Endothelial cell of umbilical vein (primary cell): ENCODE measurements around the gene C1orf167. TPM values are rescaled to one million over a fixed set of nuclear protein-coding genes. Genes with fewer than 3 reads are reported as not detected.

Experiments used
- BruUV-seq: library from RNA; stranded (reverse); fragments of 400-500 nt; replicated peaks from 2 replicates; lab custom pipeline; 2021; lab: Mats Ljungman, UMichigan
- CTCF ChIA-PET: fragments of 300-600, 350-600 bp; sonication (Branson Sonifier 250); formaldehyde crosslinking; loops from one replicate; lab custom pipeline; 2021; ENCODE audit warnings: antibody characterized with exemption, inconsistent platforms; lab: Charles Lee
- POLR2A ChIA-PET: fragments of 300-600, 350-600 bp; sonication (Branson Sonifier 250); formaldehyde crosslinking; loops from one replicate; lab custom pipeline; 2021; ENCODE audit warnings: antibody characterized with exemption, inconsistent platforms; lab: Charles Lee
- DNase-seq: peaks from one replicate; pipeline ENCODE4 v3.0.0-alpha.2; 2011; ENCODE audit warnings: low read depth, low spot score
- FAIRE-seq: peaks from 2 replicates; lab custom pipeline; 2011; peaks lifted over from hg19 to GRCh38; lab: Jason Lieb, UNC
- H2AFZ ChIP-seq: 2 replicates; pipeline ENCODE4 v1.6.0; 2012; ENCODE audit warnings: low read depth, low read length, control low read depth, inconsistent platforms
- H3K27ac ChIP-seq: 2 replicates; pipeline ENCODE4 v1.5.1; 2011; ENCODE audit warnings: low read depth, mild to moderate bottlenecking, control low read depth, low read length, moderate library complexity; ENCODE audit not compliant: insufficient read depth
- H3K27me3 ChIP-seq, 2 experiments: 2 replicates each; pipeline versions ENCODE4 v1.6.0 to v1.6.1; 2011; ENCODE audit warnings: low read length in 2 of 2, mixed read lengths in 1 of 2; ENCODE audit not compliant: control insufficient read depth in 2 of 2, insufficient read depth in 2 of 2
- H3K36me3 ChIP-seq, 2 experiments: 2 replicates in 1 of 2; 3 replicates in 1 of 2; pipeline ENCODE4 v1.5.1; 2011; ENCODE audit warnings: low read length in 2 of 2, mild to moderate bottlenecking in 1 of 2, moderate library complexity in 1 of 2; ENCODE audit not compliant: control insufficient read depth in 2 of 2, insufficient read depth in 2 of 2; ENCODE audit errors: extremely low read depth in 1 of 2
- H3K4me1 ChIP-seq: 3 replicates; pipeline ENCODE4 v1.5.1; 2011; ENCODE audit warnings: mild to moderate bottlenecking, low read length; ENCODE audit not compliant: control insufficient read depth, insufficient read depth; ENCODE audit errors: extremely low read depth
- H3K4me2 ChIP-seq: 2 replicates; pipeline ENCODE4 v1.6.1; 2011; ENCODE audit warnings: low read length, control low read depth, mixed read lengths; ENCODE audit not compliant: insufficient read depth
- H3K4me3 ChIP-seq, 3 experiments: fragments of 200-600 bp in 1 of 3; sonication (generic), shearing (Covaris generic) in 1 of 3; replicated peaks in 1 of 3; 2 replicates each; pipeline ENCODE4 v1.5.1; 2011 to 2016; ENCODE audit warnings: control low read depth in 3 of 3, low read length in 3 of 3, mild to moderate bottlenecking in 2 of 3, inconsistent platforms in 1 of 3, low read depth in 1 of 3, moderate library complexity in 1 of 3; ENCODE audit not compliant: insufficient read depth in 1 of 3
- H3K79me2 ChIP-seq: 2 replicates; pipeline ENCODE4 v1.6.0; 2012; ENCODE audit warnings: low read length, inconsistent platforms; ENCODE audit not compliant: control insufficient read depth, insufficient read depth
- H3K9ac ChIP-seq: replicated peaks from 2 replicates; pipeline ENCODE3; 2011; ENCODE audit warnings: low read length, control low read depth; ENCODE audit not compliant: insufficient read depth; ENCODE audit errors: extremely low read depth
- H3K9me1 ChIP-seq: replicated peaks from 3 replicates; pipeline ENCODE4 v1.6.0; 2011; ENCODE audit warnings: mild to moderate bottlenecking, low read length; ENCODE audit not compliant: control insufficient read depth, insufficient read depth; ENCODE audit errors: extremely low read depth
- H3K9me3 ChIP-seq: replicated peaks from 2 replicates; pipeline ENCODE4 v1.5.1; 2012; ENCODE audit warnings: low read length, inconsistent platforms; ENCODE audit not compliant: control insufficient read depth, insufficient read depth
- H4K20me1 ChIP-seq: replicated peaks from 2 replicates; pipeline ENCODE3; 2011; ENCODE audit warnings: mild to moderate bottlenecking, low read length; ENCODE audit not compliant: control insufficient read depth, insufficient read depth; ENCODE audit errors: extremely low read depth
- CTCF ChIP-seq, 2 donors: IDR thresholded peaks; 1 replicate in 1 of 2; 2 replicates in 1 of 2; pipeline ENCODE4 v1.5.1; 2011; ENCODE audit warnings: low read length in 2 of 2, mild to moderate bottlenecking in 2 of 2, moderate library complexity in 2 of 2, control low read depth in 1 of 2, inconsistent platforms in 1 of 2, low read depth in 1 of 2; ENCODE audit not compliant: insufficient read depth in 1 of 2; ENCODE audit errors: extremely low read depth in 1 of 2
- EZH2 ChIP-seq: IDR thresholded peaks from 2 replicates; pipeline ENCODE4 v1.6.1; 2012; ENCODE audit warnings: borderline replicate concordance, low read depth, mild to moderate bottlenecking, moderate library complexity, low read length, inconsistent platforms; ENCODE audit not compliant: severe bottlenecking
- FOS ChIP-seq: IDR thresholded peaks from 2 replicates; pipeline ENCODE4 v1.6.1; 2011; ENCODE audit warnings: mild to moderate bottlenecking, low read length, moderate library complexity, borderline replicate concordance; ENCODE audit not compliant: insufficient read depth
- GATA2 ChIP-seq: IDR thresholded peaks from 2 replicates; pipeline ENCODE4 v1.7.0; 2011; ENCODE audit warnings: low read depth, mild to moderate bottlenecking, moderate library complexity, mixed read lengths, low read length; ENCODE audit not compliant: insufficient read length, insufficient read depth
- JUN ChIP-seq: IDR thresholded peaks from 2 replicates; pipeline ENCODE4 v1.6.1; 2011; ENCODE audit warnings: borderline replicate concordance, low read depth; ENCODE audit not compliant: insufficient read length, insufficient read depth
- MYC ChIP-seq: IDR thresholded peaks from one replicate; pipeline ENCODE4 v1.6.1; 2011; ENCODE audit warnings: mild to moderate bottlenecking, low read depth, low read length
- POLR2A ChIP-seq: IDR thresholded peaks from 2 replicates; pipeline ENCODE4 v1.6.1; 2012; ENCODE audit warnings: low read depth, mild to moderate bottlenecking, control low read depth, low read length
- POLR2AphosphoS5 ChIP-seq: IDR thresholded peaks from 2 replicates; pipeline ENCODE4 v1.6.1; 2012; ENCODE audit warnings: low read depth, mild to moderate bottlenecking, control low read depth, low read length, moderate library complexity; ENCODE audit not compliant: insufficient read depth
- dilution Hi-C: fragments of 300-500 bp; cut with MboI; formaldehyde crosslinking; loops from one replicate; pipeline ENCODE4 v1.15.0; 2019; ENCODE audit warnings: low sequenced_read_pairs; ENCODE audit not compliant: extremely low pct_ligation_motif_present
- intact Hi-C: fragments of 100-400 bp; cut with micrococcal nuclease; formaldehyde crosslinking; loops from one replicate; pipeline ENCODE4 v1.10.0; 2022
- polyA plus RNA-seq, 4 experiments: library from polyadenylated mRNA; depleted of rRNA in 3 of 4; stranded (reverse) in 3 of 4; unstranded in 1 of 4; fragments of >200 nt; gene quantifications; 2 replicates each; pipeline versions ENCODE4 v1.2.1 to v1.2.3, GENCODE V29; 2011 to 2012; ENCODE audit warnings: missing spikeins in 1 of 4
- total RNA-seq: library from RNA; stranded (reverse); gene quantifications from 2 replicates; pipeline ENCODE4 v1.2.3, GENCODE V29; 2021
- TF ChIP-seq, protein P1 (sequence below): IDR thresholded peaks from 2 replicates; pipeline ENCODE4 v1.6.1; 2011; ENCODE audit not compliant: insufficient read depth, insufficient read length

The C1orf167 gene
- total and polyA plus RNA-seq, 2 donors (not counting 3 experiments of a cell fraction or from before 2014, with no cell fraction given) = not detected

- Histone ChIP-seq H2AFZ (peak within 1 kb of the TSS; percentile 67), H3K27me3 (no peaks in the 10 kb centered on the region), H3K36me3 (peaks cover 9 to 11% of the 10 kb centered on the region in 2 experiments), H4K20me1 (no peaks in the 10 kb centered on the region), H3K27ac (peak within 1 kb of the TSS; percentile 85), H3K9me1 (no peaks in the 10 kb centered on the region), H3K9me3 (no peaks in the 10 kb centered on the region), H3K4me1 (peaks cover 51% of the 10 kb centered on the region), H3K4me2 (peak within 1 kb of the TSS; percentile 100), H3K79me2 (peaks cover 42% of the 10 kb centered on the region), H3K9ac (peak within 1 kb of the TSS; percentile 90), H3K4me3 (peak within 1 kb of the TSS; percentile 75 to 97 (median 93))
- BruUV-seq = TSS peak; percentile 48
- peak; percentile 97 for FAIRE-seq
- POLR2A ChIA-PET = interaction anchor here (0.6 to 2.0 kb wide), 6 partner anchors 8 to 580 kb away, joined by 3 to 12 read pairs (median 8); no protein-coding TSS in a partner anchor
- peak; percentile 100 for DNase-seq
- intact Hi-C loops = loop anchor here (1.0 to 10.0 kb wide), 4 partner anchors 8 to 531 kb away; partner anchors contain the start of gene UBIAD1
- TF ChIP-seq MYC (peak; percentile 50), GATA2 (no peak), CTCF (IDR thresholded peaks at IDR 0.05; ENCODE audit: extremely low read depth in 1 of 2, insufficient read depth in 1 of 2, low read depth in 1 of 2, low read length in 2 of 2) (no peak), POLR2AphosphoS5 (peak; percentile 74), EZH2 (no peak), POLR2A (peak; percentile 58), FOS (peak; percentile 69), JUN (peak; percentile 17)
- TF ChIP-seq, protein P1, sequence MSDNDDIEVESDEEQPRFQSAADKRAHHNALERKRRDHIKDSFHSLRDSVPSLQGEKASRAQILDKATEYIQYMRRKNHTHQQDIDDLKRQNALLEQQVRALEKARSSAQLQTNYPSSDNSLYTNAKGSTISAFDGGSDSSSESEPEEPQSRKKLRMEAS = peak; percentile 100
- dilution Hi-C loops = no loop called here
- CTCF ChIA-PET = interaction anchor here (0.8 to 1.9 kb wide), 12 partner anchors 8 to 155 kb away, joined by 3 to 13 read pairs (median 4); partner anchors contain the start of gene FBXO6
Observed at GRCh38 chr1:11805422-11806306, 43.7 kb downstream of the C1orf167 start, which contains the start of the genes CLCN6 and MTHFR. CLCN6 (plus strand) TSS chr1:11806191; CDS start chr1:11806263, 72 bp downstream. MTHFR (minus strand) TSS chr1:11805964; CDS start chr1:11803116, 2,848 bp downstream.
